COR-L47 (cell line): ENCODE measurements around the gene DGKE.
A peak's percentile ranks its signal among the peaks of the same experiment; 100 is the strongest.

Experiments used
- DNase-seq: peaks from one replicate; lab custom pipeline; 2025; lab: John Stamatoyannopoulos, UW

DGKE gene

DNA sequence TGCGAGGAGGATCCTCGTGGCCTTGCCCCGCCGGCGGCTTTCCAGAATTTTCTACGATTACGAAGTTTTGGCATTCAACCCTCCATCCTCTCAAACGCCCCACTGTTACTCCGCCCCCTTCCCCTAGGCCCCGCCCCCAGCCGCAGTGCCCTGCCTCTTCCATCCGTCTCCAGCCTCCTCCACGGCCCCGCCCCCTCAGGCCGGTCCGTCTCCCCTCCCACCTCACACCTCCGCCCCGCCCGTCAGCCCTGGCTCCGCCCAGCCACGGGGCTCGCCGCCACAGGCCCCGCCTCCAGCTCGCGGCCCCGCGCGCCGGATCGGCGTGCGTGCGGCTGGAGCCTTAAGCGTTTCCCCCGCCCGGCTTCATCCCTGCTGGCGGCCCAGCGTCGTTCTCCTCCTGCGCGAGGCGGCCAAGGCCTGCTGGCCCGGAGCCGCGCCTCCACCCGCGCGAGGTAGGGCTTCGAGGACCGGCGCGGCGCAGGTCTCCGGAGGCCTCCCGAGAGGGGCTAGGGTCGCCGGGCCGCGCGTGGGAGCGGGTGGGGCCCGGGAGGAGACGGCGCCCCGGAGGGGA is at the start of gene DGKE, which contains the start of gene C17orf67:
DGKE (plus strand) TSS at position 343 of the 571 bp plus-strand sequence. CDS start 645 bp downstream, outside the sequence.
C17orf67 (minus strand) TSS at position 112 of the 571 bp plus-strand sequence. CDS start 18,110 bp downstream, outside the sequence.
- peak; percentile 92 for DNase-seq

DNA sequence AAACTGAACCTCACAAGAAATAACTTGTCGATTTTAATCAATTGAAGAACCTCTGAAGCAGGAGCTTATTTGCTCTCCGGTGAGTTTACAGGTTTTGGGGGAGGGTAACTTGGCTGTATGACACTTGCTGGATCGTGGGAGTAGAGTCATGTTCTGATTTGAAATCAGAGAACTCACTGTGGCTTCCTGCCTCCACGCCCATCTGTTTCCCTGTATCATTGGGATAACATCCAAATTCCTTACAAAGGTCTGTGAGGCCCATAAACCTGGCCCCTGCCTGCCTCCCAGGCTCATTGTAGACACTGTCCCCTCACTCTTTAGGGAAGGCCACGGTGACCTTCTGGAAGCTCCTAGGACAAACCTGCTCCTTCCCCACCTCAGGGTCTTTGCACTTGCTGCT is 48.5 kb upstream of the DGKE start:
- no peak for DNase-seq

DNA sequence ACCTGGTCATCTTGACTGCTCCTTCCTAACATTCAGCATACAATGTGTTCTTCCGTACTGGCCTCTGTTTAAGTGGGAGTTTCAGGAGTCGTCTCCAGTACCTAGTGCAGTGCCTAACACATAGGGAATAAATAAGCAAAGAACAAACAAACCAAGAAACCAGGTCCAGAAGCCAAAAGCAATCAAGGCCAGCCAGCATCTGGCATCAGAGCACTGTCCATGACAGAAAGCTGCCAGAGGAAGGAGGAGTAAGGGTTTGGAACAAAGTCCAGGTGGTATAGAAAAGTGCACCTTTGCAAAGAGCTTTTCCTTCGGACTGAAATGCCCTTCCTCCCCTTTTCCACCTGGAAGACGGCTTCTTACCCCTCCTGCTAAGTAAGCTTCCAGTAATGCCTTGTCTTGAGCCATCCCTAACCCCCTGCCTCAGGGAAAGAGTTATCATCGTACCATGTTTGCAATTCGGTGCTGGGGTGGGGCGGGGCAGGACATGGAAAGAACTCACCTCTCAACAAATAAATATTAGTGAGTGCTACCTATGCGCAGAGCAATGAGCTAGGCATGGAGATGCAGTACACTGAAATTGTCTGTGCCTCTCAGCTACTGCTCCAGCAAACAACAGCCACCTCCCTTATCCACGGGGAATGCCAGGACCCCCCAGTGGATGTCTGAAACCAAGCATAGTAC is 47.8 kb upstream of the DGKE start:
- no peak for DNase-seq

DNA sequence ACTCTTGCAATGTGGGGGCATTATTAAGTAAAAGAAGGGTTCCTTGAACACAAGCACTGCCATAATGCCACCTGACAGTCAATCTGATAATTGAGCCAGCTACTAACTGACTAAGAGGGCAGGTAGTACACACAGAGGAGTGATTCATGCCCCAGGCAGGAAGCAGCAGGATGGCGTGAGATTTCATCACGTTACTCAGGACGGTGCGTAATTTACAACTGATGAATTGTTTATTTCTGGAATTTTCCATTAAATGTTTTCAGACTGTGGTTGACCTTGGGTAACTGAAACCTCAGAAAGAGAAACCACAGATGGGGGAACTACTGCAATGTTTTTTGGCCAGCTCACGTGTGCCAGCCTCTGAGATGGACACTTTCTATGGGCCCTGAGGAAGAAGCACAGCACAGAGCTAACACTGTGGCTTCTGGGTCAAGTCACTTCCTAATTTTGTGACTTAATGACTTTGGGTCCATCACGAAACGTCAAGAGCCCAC is 46.9 kb upstream of the DGKE start:
- no peak for DNase-seq

DNA sequence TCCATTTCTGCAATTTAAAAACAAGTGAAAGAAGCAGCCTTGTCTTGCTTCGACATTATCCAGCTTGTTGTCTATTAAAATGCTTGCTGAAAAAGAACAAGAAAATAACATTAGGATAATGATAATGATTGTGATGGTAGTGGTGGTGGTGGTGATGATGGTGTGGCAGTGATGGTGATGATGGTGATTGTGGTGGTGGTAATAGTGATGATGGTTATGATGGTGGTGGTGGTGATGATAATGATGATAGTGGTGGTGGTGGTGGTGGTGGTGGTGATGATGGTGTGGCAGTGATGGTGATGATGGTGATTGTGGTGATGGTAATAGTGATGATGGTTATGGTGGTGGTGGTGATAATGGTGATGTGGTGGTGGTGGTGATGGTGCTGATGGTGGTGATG is 41.7 kb upstream of the DGKE start:
- DNase-seq = no peak

- no peak for DNase-seq
Observed at GRCh38 chr17:56793531-56793930, 40.4 kb upstream of the DGKE start.

DNA sequence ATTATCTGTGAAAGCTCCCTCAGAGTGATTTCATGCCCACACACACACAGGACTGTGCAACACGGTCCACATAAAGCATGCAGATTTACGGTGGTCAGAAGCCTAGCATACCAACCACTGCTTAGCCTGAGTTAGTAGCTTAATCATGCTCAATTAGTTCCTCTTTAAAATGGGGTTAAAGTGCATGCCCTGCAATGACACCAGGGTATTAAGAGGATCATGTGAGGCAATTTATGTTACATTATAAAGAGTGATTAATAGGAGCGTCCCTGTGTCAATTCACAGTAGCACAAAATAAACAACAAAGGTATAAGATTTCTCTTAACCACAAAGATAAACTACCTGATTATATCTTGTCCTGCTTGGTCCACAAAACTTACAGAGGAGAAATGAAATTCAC is 40.0 kb upstream of the DGKE start:
- DNase-seq = no peak

- DNase-seq = no peak
Observed at GRCh38 chr17:56795221-56795865, 38.6 kb upstream of the DGKE start.

DNA sequence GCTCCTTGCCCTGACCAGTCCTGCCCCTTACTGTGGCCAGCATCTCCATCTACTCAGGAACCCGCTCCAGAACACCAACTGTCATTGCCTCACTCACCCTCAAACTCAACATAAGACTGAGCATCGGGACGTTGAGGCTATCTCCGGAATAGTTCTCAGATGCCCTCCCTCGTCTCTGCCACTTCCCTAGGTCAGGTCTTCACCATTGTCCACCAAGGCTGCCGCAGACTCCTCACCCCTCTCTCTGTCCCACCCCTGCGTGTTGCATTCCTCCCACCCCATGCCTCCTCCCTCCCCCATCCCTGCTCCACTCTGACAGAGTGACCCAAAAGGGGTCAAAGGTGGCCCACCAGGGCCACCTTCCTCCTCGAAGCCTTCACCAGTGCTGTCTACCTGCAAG is 37.4 kb upstream of the DGKE start:
- DNase-seq = no peak

DNA sequence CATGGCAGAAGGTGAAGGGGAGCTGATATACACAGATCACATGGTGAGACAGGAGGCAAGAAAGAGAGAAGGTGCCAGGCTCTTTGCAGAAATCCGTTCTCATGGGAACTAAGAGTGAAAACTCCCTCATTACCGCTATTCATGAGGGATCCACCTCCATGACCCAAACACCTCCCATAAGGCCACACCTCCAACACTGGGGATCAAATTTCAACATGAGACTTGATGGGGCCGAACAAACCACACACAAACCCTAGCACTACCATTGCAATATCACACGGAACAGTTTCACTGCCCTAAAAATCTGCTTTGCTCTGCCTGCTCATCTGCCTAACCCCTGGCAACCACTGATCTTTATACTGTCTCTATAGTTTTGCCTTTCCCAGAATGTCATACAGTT is 35.0 kb upstream of the DGKE start:
- no peak for DNase-seq

GRCh38 chr17:56801459-56802178 is 32.3 kb upstream of the DGKE start:
- no peak for DNase-seq

DNA sequence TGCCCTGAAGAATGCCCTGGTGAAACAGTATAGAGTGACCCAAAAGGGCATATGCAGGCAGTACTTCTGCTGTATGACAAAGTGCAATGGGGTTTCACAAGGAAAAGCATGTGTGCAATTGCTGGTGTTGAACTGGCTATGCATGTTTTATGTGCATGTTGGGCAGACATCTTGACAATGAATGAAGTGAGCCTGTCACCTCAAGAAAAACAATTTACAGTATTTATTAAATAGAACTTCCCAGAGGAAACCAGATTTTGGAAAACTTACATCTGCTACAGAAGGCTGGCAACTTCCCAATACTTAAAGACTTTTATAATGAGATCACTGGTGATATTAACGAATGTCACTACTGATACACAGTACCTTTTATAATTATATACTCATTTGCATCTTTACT is 30.9 kb upstream of the DGKE start:
- no peak for DNase-seq

GRCh38 chr17:56804454-56804853 is 29.5 kb upstream of the DGKE start:
- no peak for DNase-seq

GRCh38 chr17:56806949-56807348 is 27.0 kb upstream of the DGKE start:
- no peak for DNase-seq

- no peak for DNase-seq
Observed at GRCh38 chr17:56807723-56808122, 26.2 kb upstream of the DGKE start.

DNA sequence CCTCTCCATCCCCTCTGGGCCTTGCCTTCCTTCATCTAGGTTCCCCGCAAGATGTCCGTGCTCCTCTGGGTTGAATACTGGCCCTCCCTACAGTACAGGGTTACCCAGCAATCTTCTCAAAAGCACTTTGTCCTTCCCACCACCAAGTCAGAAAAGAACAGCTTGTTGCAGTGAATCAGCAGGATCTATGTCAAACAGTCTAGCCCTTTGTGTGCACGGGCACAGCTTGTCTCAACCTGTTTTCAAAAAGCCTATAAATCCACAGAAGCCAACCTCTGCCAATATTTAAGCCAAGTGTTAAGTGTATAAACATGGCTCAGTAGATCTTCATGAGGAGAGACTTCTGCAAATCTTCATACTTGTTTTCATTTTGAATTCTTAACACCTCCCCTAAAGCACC is 25.4 kb upstream of the DGKE start:
- DNase-seq = no peak

GRCh38 chr17:56809106-56809819 is 24.7 kb upstream of the DGKE start:
- DNase-seq = no peak

- no peak for DNase-seq
Observed at GRCh38 chr17:56809820-56810179, 24.2 kb upstream of the DGKE start.

- DNase-seq = no peak
Observed at GRCh38 chr17:56810343-56810742, 23.6 kb upstream of the DGKE start.

DNA sequence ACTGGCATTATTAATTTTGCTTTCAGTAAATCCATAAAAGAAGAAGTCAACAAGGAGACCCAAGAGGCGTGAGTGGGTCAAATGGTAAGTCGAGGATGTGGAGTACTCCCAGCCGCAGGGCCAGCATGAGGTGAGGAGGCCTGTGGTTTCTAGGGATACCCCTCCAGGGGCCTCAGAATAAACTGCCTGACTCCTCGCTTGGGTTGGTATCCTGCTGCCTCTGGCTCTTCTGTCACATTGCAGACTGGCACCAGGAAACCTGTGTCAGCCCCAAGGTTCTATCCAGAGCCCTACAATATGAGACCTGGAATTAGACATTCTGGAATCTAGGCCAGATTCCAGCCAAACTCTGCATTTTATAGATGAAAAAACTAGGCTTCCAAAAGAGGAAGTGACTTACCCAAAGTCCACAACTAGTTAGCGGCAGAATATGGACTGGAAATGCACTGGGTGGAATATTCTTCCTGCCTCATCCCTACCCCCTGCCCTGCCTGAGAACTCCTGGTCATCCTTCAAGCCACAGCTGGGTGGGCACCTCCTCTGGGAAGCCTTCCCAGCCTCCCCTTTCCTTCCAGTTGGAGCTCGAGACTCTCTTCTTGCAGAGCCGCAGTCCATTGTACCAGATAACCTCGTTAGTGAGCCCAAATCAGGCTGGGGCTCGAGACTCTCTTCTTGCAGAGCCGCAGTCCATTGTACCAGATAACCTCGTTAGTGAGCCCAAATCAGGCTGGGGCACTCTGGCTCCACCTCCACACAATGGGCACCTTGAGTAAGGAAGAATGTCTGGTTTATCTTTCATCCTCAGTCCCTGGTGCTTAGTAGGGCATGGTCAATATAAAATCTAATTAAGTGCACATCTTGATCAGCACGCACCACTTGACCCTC is 22.8 kb upstream of the DGKE start:
- no peak for DNase-seq

DNA sequence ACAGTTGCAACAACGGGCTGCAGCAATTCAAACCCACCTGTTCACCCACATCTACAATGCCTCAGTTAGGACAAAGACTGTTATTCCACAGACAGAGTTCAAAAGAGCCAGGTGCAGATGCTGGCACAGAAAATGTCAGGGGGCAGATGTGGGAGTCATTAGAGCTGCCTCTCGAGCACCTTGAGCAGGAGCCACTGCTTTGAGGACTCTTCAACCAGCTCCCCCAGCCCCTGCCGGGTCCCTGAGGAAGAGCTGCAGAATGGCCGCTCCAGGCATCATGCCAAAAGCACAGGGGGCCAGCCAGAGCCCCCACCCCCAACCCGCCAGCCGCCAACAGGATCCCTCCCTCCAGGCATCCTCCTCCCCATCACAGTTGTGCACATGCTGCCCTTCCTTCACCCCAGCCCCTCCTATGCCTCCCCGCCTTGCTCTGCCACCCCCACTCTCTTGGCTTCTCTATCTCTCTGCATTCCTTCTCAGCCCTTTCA is 21.0 kb upstream of the DGKE start:
- peak; percentile 33 for DNase-seq
